Measurements from ENCODE around the gene PPP1R2.

The PPP1R2 gene

DNA sequence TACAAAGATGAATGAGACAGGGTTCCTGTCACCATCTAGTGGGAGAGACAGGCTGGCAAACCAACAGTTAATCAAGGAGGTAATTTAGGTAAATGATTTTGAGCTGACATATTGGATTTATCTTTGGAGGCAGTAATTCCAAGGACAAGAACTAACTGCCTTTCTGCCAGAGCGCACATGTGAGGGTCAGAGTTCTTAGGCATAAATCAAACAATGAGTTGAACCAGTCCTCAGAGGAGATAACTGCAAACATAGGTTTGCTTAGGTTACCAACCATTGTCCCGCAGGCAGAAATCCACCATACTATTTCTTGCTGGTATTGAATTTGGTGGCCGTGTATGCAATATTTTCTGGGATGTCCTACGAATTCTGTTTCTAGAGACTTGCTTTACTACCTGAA is 14.2 kb upstream of the PPP1R2 start:
- no peak for DNase-seq (ENCODE audit: low read depth, low spot score)
- TF ChIP-seq FOXP2 (optimal IDR thresholded peaks at IDR 0.05; ENCODE audit: control extremely low read depth, extremely low read length, insufficient read depth): no peak
- no peak for TF ChIP-seq POLR2AphosphoS5 (IDR thresholded peaks at IDR 0.05; ENCODE audit: borderline replicate concordance, low read depth, low read length)
- TF ChIP-seq EZH2 (IDR thresholded peaks at IDR 0.05): no peak
- Histone ChIP-seq H3K9ac (ENCODE audit: insufficient read length) (no peak overlapping the region), H3K9me3 (ENCODE audit: low read depth, low read length) (no peaks in the 10 kb centered on the region), H3K36me3 (ENCODE audit: insufficient read depth, low read length) (no peaks in the 10 kb centered on the region), H3K4me3 (no peak overlapping the region), H3K27ac (no peak overlapping the region)

DNA sequence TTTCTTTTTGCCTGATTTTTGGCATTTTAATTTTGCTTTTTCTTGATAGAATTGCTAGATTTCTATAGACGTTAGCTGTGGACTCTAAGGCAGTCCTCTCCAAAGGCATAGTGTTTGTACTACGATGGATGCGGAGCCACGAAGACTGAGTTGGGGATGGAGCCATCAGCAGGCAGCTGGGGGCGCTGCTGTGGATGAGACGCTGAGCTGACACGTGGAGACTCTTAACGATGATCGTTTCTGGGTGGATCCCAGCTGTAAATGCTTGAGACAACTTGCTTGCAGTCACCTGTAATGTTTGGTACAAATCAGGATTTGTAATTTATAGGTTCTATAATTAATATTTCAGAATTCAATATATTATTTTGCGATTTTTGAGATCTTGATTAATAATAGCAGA is 13.3 kb upstream of the PPP1R2 start:
- Histone ChIP-seq H3K27ac (no peak overlapping the region), H3K9me3 (ENCODE audit: low read depth, low read length) (no peaks in the 10 kb centered on the region), H3K36me3 (ENCODE audit: insufficient read depth, low read length) (no peaks in the 10 kb centered on the region), H3K4me3 (no peak overlapping the region), H3K9ac (ENCODE audit: insufficient read length) (no peak overlapping the region)
- no peak for TF ChIP-seq POLR2AphosphoS5 (IDR thresholded peaks at IDR 0.05; ENCODE audit: borderline replicate concordance, low read depth, low read length)
- TF ChIP-seq FOXP2 (optimal IDR thresholded peaks at IDR 0.05; ENCODE audit: control extremely low read depth, extremely low read length, insufficient read depth): no peak
- no peak for TF ChIP-seq EZH2 (IDR thresholded peaks at IDR 0.05)
- DNase-seq (ENCODE audit: low read depth, low spot score): no peak

DNA sequence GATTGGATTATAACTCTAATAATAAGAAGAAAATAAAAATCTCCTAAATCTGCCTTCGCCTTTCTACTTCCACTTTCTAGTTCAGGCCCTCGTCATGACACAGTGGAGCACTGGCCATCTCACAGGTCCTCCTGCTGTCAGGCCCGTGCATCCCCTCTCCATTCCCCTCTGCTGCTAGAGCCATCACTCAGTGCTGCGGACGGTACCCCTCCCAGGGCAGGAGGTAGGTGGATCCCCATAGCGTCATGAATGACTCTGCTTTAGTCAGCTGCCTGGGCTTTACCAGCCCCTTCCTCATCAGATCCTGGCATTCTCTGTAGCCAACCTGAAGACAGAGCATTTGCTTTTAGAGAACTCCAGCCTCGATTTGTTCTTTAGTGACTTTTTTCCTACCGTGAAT is 12.0 kb upstream of the PPP1R2 start:
- no peak overlapping the region for H3K27ac ChIP-seq
- TF ChIP-seq POLR2AphosphoS5 (IDR thresholded peaks at IDR 0.05; ENCODE audit: borderline replicate concordance, low read depth, low read length) (no peak), EZH2 (IDR thresholded peaks at IDR 0.05) (no peak), FOXP2 (optimal IDR thresholded peaks at IDR 0.05; ENCODE audit: control extremely low read depth, extremely low read length, insufficient read depth) (no peak)
- no peaks in the 10 kb centered on the region for H3K9me3 ChIP-seq (ENCODE audit: low read depth, low read length)
- H3K9ac ChIP-seq (ENCODE audit: insufficient read length): no peak overlapping the region
- DNase-seq (ENCODE audit: low read depth, low spot score): no peak
- no peaks in the 10 kb centered on the region for H3K36me3 ChIP-seq (ENCODE audit: insufficient read depth, low read length)
- no peak overlapping the region for H3K4me3 ChIP-seq

DNA sequence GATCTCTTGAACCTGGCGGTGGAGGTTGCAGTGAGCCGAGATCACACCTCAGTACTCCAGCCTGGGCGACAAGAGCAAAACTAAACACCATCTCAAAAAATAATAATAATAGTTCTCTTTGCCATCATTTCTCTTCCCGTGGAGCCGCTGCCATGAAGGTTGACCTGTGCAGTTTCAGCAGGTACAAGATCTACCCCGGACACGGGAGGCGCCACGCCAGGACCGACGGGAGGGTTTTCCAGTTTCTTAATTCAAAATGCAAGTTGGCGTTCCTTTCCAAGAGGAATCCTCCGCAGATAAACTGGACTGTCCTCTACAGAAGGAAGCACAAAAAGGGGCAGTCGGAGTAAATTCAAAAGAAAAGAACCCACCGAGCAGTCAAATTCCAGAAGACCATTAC is 11.3 kb upstream of the PPP1R2 start:
- TF ChIP-seq EZH2 (IDR thresholded peaks at IDR 0.05) (no peak), FOXP2 (optimal IDR thresholded peaks at IDR 0.05; ENCODE audit: control extremely low read depth, extremely low read length, insufficient read depth) (no peak), POLR2AphosphoS5 (IDR thresholded peaks at IDR 0.05; ENCODE audit: borderline replicate concordance, low read depth, low read length) (no peak)
- no peak for DNase-seq (ENCODE audit: low read depth, low spot score)
- no peaks in the 10 kb centered on the region for H3K9me3 ChIP-seq (ENCODE audit: low read depth, low read length)

DNA sequence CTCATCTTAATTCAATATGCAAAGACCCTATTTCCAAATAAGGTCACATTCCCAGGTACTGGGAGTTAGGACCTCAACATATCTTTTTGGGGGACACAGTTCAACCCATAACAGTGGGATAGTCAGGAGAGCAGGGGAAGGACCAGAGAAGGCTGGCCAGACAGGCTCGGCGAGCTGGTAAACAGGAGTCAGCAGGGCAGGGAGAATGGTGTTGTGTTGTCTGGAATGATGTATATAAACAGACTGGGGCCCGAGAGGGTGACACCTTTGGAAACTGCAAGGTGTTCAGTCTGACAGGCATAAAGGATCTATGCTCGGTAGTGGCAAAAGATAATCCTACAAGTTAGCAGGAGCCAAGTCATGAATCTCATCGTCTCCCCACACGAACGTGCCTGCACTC is 10.1 kb upstream of the PPP1R2 start:
- DNase-seq (ENCODE audit: low read depth, low spot score): no peak

More for the DNA sequence above, 11.3 kb upstream of the PPP1R2 start:
- no peaks in the 10 kb centered on the region for H3K36me3 ChIP-seq (ENCODE audit: insufficient read depth, low read length)
- H3K9ac ChIP-seq (ENCODE audit: insufficient read length): no peak overlapping the region
- no peak overlapping the region for H3K27ac ChIP-seq
- no peak overlapping the region for H3K4me3 ChIP-seq

DNA sequence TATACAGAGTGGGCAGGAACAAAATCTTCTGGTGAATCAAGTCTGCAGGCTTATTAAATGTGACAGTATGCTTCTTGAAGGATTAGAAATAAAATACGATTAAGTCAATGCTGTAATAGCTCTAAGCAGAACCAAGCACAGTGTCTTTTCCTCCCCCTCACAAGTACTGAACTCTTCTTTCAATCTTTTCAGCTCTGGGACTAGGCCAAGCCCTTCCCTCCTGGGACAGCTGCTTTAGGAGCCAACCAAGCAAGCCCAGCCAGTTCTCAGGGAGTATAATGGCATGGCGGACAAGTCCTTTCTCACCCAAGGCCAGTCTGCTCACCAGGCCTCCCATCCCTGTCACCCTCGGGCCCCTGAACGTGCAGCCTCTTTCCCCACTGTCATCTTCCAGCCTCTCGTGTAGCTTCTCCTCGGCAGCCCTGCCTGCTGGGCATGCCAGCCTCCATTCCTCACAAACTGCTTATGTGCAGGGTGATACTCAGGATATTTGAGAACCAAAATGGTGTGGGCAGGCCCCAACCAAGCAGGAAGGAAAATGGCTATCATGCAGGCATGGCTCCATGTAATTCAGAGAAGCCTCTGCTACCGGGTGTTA is 8.4 kb upstream of the PPP1R2 start:
- Histone ChIP-seq H3K36me3 (ENCODE audit: insufficient read depth, low read length) (no peaks in the 10 kb centered on the region), H3K4me3 (no peak overlapping the region), H3K9me3 (ENCODE audit: low read depth, low read length) (no peaks in the 10 kb centered on the region), H3K27ac (no peak overlapping the region), H3K9ac (ENCODE audit: insufficient read length) (no peak overlapping the region)
- no peak for TF ChIP-seq FOXP2 (optimal IDR thresholded peaks at IDR 0.05; ENCODE audit: control extremely low read depth, extremely low read length, insufficient read depth)
- no peak for TF ChIP-seq EZH2 (IDR thresholded peaks at IDR 0.05)
- TF ChIP-seq POLR2AphosphoS5 (IDR thresholded peaks at IDR 0.05; ENCODE audit: borderline replicate concordance, low read depth, low read length): no peak
- DNase-seq (ENCODE audit: low read depth, low spot score): no peak

More for the DNA sequence above, 10.1 kb upstream of the PPP1R2 start:
- Histone ChIP-seq H3K9ac (ENCODE audit: insufficient read length) (no peak overlapping the region), H3K27ac (no peak overlapping the region), H3K36me3 (ENCODE audit: insufficient read depth, low read length) (no peaks in the 10 kb centered on the region), H3K9me3 (ENCODE audit: low read depth, low read length) (no peaks in the 10 kb centered on the region), H3K4me3 (no peak overlapping the region)
- TF ChIP-seq FOXP2 (optimal IDR thresholded peaks at IDR 0.05; ENCODE audit: control extremely low read depth, extremely low read length, insufficient read depth) (no peak), POLR2AphosphoS5 (IDR thresholded peaks at IDR 0.05; ENCODE audit: borderline replicate concordance, low read depth, low read length) (no peak), EZH2 (IDR thresholded peaks at IDR 0.05) (no peak)

DNA sequence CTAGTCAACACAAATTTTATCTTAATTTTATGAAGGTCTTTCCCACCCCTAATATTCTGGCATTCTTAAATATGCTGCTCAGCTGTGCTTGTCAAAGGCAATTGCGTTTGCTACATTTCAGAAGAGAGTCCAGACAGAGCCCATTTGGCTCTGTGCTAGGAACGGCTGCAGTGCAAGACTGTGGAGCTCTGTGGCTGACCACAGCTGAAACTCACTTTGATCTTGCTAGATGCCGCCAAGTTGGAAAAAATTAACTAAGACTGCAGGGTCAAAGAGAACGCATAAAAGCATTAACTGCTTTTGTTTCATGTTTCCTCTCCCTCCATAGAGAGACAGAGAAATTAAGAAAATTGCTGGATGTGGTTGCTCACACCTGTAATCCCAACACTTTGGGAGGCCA is 7.6 kb upstream of the PPP1R2 start:
- no peaks in the 10 kb centered on the region for H3K9me3 ChIP-seq (ENCODE audit: low read depth, low read length)
- no peak overlapping the region for H3K27ac ChIP-seq
- no peak overlapping the region for H3K9ac ChIP-seq (ENCODE audit: insufficient read length)
- no peaks in the 10 kb centered on the region for H3K36me3 ChIP-seq (ENCODE audit: insufficient read depth, low read length)
- no peak for DNase-seq (ENCODE audit: low read depth, low spot score)
- no peak for TF ChIP-seq EZH2 (IDR thresholded peaks at IDR 0.05)
- no peak for TF ChIP-seq POLR2AphosphoS5 (IDR thresholded peaks at IDR 0.05; ENCODE audit: borderline replicate concordance, low read depth, low read length)
- TF ChIP-seq FOXP2 (optimal IDR thresholded peaks at IDR 0.05; ENCODE audit: control extremely low read depth, extremely low read length, insufficient read depth): no peak
- no peak overlapping the region for H3K4me3 ChIP-seq

DNA sequence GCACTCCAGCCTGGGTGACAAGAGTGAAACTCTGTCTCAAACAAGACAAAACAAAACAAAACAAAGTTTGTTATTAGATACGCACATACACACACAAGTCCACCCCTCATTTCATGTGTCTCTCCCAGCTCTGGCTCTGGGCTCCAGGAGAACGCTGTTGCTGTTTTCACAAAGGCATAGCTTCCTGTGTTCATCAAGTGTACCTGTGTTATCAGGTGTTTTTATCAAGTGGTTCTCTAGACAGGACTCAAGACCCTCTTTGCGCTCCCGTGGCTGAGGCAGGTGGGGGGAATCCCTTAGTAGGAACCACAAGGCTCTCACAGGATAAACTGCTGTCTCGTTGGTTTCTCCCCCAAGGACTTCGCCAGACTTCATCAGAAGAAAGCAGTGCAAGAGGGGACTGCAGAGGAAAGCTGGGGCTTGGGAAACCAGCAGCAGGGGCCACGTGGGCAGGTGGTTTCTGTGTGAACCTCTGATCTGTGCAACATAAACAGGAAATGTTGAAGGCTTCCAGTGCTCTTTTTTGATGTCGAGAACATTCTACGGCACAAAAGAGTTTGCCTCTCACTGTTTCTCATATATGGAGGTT is 6.9 kb upstream of the PPP1R2 start:
- Histone ChIP-seq H3K9ac (ENCODE audit: insufficient read length) (no peak overlapping the region), H3K4me3 (no peak overlapping the region), H3K27ac (no peak overlapping the region), H3K36me3 (ENCODE audit: insufficient read depth, low read length) (no peaks in the 10 kb centered on the region), H3K9me3 (ENCODE audit: low read depth, low read length) (no peaks in the 10 kb centered on the region)
- no peak for DNase-seq (ENCODE audit: low read depth, low spot score)
- TF ChIP-seq FOXP2 (optimal IDR thresholded peaks at IDR 0.05; ENCODE audit: control extremely low read depth, extremely low read length, insufficient read depth) (no peak), POLR2AphosphoS5 (IDR thresholded peaks at IDR 0.05; ENCODE audit: borderline replicate concordance, low read depth, low read length) (no peak), EZH2 (IDR thresholded peaks at IDR 0.05) (no peak)

DNA sequence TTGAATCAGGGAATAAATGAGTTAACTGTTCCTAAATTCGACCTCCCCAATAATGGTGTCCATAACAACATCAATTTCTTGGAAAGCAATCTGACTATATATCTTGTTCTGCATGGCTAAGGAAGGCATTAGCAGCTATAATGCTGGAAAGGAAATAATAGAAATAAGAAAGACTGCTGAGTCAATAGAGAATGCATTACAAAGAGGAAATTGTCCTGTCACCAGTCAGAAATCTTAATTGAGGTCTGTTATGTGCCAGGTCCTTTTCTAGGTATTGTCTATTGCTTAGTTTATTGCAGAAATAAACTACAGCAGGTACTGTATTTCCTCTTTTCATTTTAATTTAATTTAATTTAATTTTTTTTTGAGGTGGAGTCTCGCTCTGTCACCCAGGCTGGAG is 5.9 kb upstream of the PPP1R2 start:
- H3K27ac ChIP-seq: no peak overlapping the region

More for the DNA sequence above, 5.9 kb upstream of the PPP1R2 start:
- H3K36me3 ChIP-seq (ENCODE audit: insufficient read depth, low read length): no peaks in the 10 kb centered on the region
- no peaks in the 10 kb centered on the region for H3K9me3 ChIP-seq (ENCODE audit: low read depth, low read length)
- no peak overlapping the region for H3K4me3 ChIP-seq
- no peak for TF ChIP-seq POLR2AphosphoS5 (IDR thresholded peaks at IDR 0.05; ENCODE audit: borderline replicate concordance, low read depth, low read length)
- TF ChIP-seq EZH2 (IDR thresholded peaks at IDR 0.05): no peak
- TF ChIP-seq FOXP2 (optimal IDR thresholded peaks at IDR 0.05; ENCODE audit: control extremely low read depth, extremely low read length, insufficient read depth): no peak
- no peak for DNase-seq (ENCODE audit: low read depth, low spot score)
- H3K9ac ChIP-seq (ENCODE audit: insufficient read length): no peak overlapping the region
